ENCODE results near the gene NPAS3. TPM values are rescaled to one million over a fixed set of nuclear protein-coding genes. Genes with fewer than 3 reads are reported as not detected.

Gene NPAS3
- total and polyA plus RNA-seq, 2 of the 13 experiments (the other 11 are each of a cell fraction or from before 2014, with no cell fraction given) = not detected

- TF ChIP-seq ZNF142 (CRISPR knock-in tag; IDR thresholded peaks at IDR 0.05) = no peak
- no peak for TF ChIP-seq PHF5A (CRISPR knock-in tag; IDR thresholded peaks at IDR 0.05; ENCODE audit: low read depth, unreplicated experiment)
- TF ChIP-seq POLR2AphosphoS5 (IDR thresholded peaks at IDR 0.05; ENCODE audit: low read depth, low read length) = no peak
These were observed 739.3 kb downstream of the NPAS3 start (continued) for GRCh38 chr14:33678005-33678404.

GRCh38 chr14:33679025-33679424 is 740.3 kb downstream of the NPAS3 start:
- no peak overlapping the region for H3K27ac ChIP-seq (ENCODE audit: extremely low read length, insufficient read depth, low read length)
- TF ChIP-seq HOMEZ (CRISPR knock-in tag; IDR thresholded peaks at IDR 0.05; ENCODE audit: low read depth) (no peak), ATF5 (CRISPR knock-in tag; IDR thresholded peaks at IDR 0.05; ENCODE audit: low read depth) (no peak), PAF1 (CRISPR knock-in tag; IDR thresholded peaks at IDR 0.05) (no peak), GATAD1 (CRISPR knock-in tag; IDR thresholded peaks at IDR 0.05) (no peak), KLF15 (CRISPR knock-in tag; IDR thresholded peaks at IDR 0.05; ENCODE audit: borderline replicate concordance) (no peak), ZNF572 (CRISPR knock-in tag; IDR thresholded peaks at IDR 0.05) (no peak), ZNF121 (CRISPR knock-in tag; IDR thresholded peaks at IDR 0.05) (no peak), ZKSCAN5 (CRISPR knock-in tag; IDR thresholded peaks at IDR 0.05) (no peak), ZNF503 (CRISPR knock-in tag; IDR thresholded peaks at IDR 0.05) (no peak), ZNF17 (CRISPR knock-in tag; IDR thresholded peaks at IDR 0.05) (no peak), TBX3 (IDR thresholded peaks at IDR 0.05; ENCODE audit: borderline replicate concordance) (no peak), PCBP1 (IDR thresholded peaks at IDR 0.05; ENCODE audit: borderline replicate concordance, low read depth, low read length) (no peak)

More at GRCh38 chr14:33679025-33679424, 740.3 kb downstream of the NPAS3 start:
- Histone ChIP-seq H3K9ac (ENCODE audit: insufficient read depth, low read depth, low read length) (no peak overlapping the region), H3K36me3 (replicated peaks in 1 of 2; ENCODE audit: control insufficient read depth in 1 of 2, insufficient read depth in 2 of 2, low read length in 2 of 2) (no peaks in the 10 kb centered on the region), H3K9me3 (ENCODE audit: low read length) (no peaks in the 10 kb centered on the region), H3K4me1 (ENCODE audit: insufficient read depth, low read length) (no peaks in the 10 kb centered on the region), H3K79me2 (ENCODE audit: insufficient read depth, low read length) (no peaks in the 10 kb centered on the region), H3K4me2 (ENCODE audit: low read depth, low read length) (no peak overlapping the region), H3K27me3 (ENCODE audit: control insufficient read depth in 1 of 2, insufficient read depth in 2 of 2, low read length in 2 of 2) (no peaks in the 10 kb centered on the region), H2AFZ (ENCODE audit: low read length) (no peak overlapping the region), H3K4me3 (replicated peaks in 1 of 3; ENCODE audit: insufficient read depth in 1 of 3, low read depth in 2 of 3, low read length in 3 of 3) (no peak overlapping the region), H4K20me1 (ENCODE audit: insufficient read depth, low read length) (no peaks in the 10 kb centered on the region)
- ATAC-seq = no peak
- no TSS peak for BruUV-seq (replicated peaks)
- intact Hi-C loops (cut with micrococcal nuclease; ENCODE audit: unreplicated experiment) (no loop called here), in situ Hi-C loops (cut with HindIII; ENCODE audit: extremely low pct_ligation_motif_present, low pct_unique_long_range_greater_than_20kb) (no loop called here)
- no peak for FAIRE-seq
- ChIA-PET CTCF (ENCODE audit: low intra/inter-chr PET ratio, low total read pairs) (no interaction called here), POLR2A (no interaction called here)
- WGBS (ENCODE audit: low lambda C conversion rate) = 4% methylated on average over 2 of the region's 2 CpGs
- DNase-seq (ENCODE audit: low spot score) = no peak

Measured in HepG2 (cell line).